ENCODE results near the gene RNF145. TPM values are rescaled to one million over a fixed set of nuclear protein-coding genes. Genes with fewer than 3 reads are reported as not detected.
"Not testable (repeated sequence)": the region's sequence is repeated elsewhere in the genome, so short reads cannot be mapped to it uniquely, and the experiment has no call there.

Gene RNF145
- total and polyA plus RNA-seq, 4 donors, result 70.0 to 240 (median 177) TPM

- ATAC-seq (ENCODE audit: insufficient read depth, low FRiP score) (no peak), DNase-seq (no peak)
- Histone ChIP-seq H3K4me1 (ENCODE audit: control insufficient read depth in 5 of 5, insufficient read depth in 5 of 5, low read length in 5 of 5) (no peaks in the 10 kb centered on the region), H3K4me3 (no peak overlapping the region), H3K27ac (ENCODE audit: low read depth in 1 of 2, low read length in 1 of 2) (no peak overlapping the region), H3K27me3 (ENCODE audit: control insufficient read depth in 3 of 3, insufficient read depth in 3 of 3, low read length in 2 of 3) (no peaks in the 10 kb centered on the region), H3K36me3 (ENCODE audit: control insufficient read depth in 4 of 4, insufficient read depth in 4 of 4, low read length in 4 of 4) (no peaks in the 10 kb centered on the region), H3K9ac (ENCODE audit: insufficient read depth in 1 of 2, low read length in 2 of 2) (no peak overlapping the region), H3K9me3 (ENCODE audit: control insufficient read depth in 4 of 4, insufficient read depth in 3 of 4, low read length in 3 of 4) (no peaks in the 10 kb centered on the region)
- TF ChIP-seq CTCF (IDR thresholded peaks at IDR 0.05; ENCODE audit: control extremely low read depth, extremely low read depth), result no peak
- 56 to 70% methylated on average over 3 of the region's 3 CpGs for WGBS, 2 donors
Observed at GRCh38 chr5:159230657-159231056, 21.3 kb upstream of the RNF145 start.

- H3K36me3 ChIP-seq (ENCODE audit: control insufficient read depth in 4 of 4, insufficient read depth in 4 of 4, low read length in 4 of 4); H3K4me3 ChIP-seq; ATAC-seq (ENCODE audit: insufficient read depth, low FRiP score); H3K27me3 ChIP-seq (ENCODE audit: control insufficient read depth in 3 of 3, insufficient read depth in 3 of 3, low read length in 2 of 3); H3K9me3 ChIP-seq (ENCODE audit: control insufficient read depth in 4 of 4, insufficient read depth in 3 of 4, low read length in 3 of 4); H3K9ac ChIP-seq (ENCODE audit: insufficient read depth in 1 of 2, low read length in 2 of 2); H3K4me1 ChIP-seq (ENCODE audit: control insufficient read depth in 5 of 5, insufficient read depth in 5 of 5, low read length in 5 of 5); DNase-seq: not testable (repeated sequence)
- WGBS, 2 donors, result 82 to 91% methylated on average over 5 of the region's 5 CpGs
- H3K27ac ChIP-seq (ENCODE audit: low read depth in 1 of 2, low read length in 1 of 2), result peak overlapping the region in 1 of 2 donors; percentile 6
Observed at GRCh38 chr5:159228097-159228496, 18.7 kb upstream of the RNF145 start.

- TF ChIP-seq CTCF (IDR thresholded peaks at IDR 0.05; ENCODE audit: control extremely low read depth, extremely low read depth), result no peak
- Histone ChIP-seq H3K4me3 (no peak overlapping the region), H3K9ac (ENCODE audit: insufficient read depth in 1 of 2, low read length in 2 of 2) (no peak overlapping the region), H3K36me3 (ENCODE audit: control insufficient read depth in 4 of 4, insufficient read depth in 4 of 4, low read length in 4 of 4) (no peaks in the 10 kb centered on the region), H3K27ac (ENCODE audit: low read depth in 1 of 2, low read length in 1 of 2) (no peak overlapping the region), H3K9me3 (ENCODE audit: control insufficient read depth in 4 of 4, insufficient read depth in 3 of 4, low read length in 3 of 4) (no peaks in the 10 kb centered on the region), H3K27me3 (ENCODE audit: control insufficient read depth in 3 of 3, insufficient read depth in 3 of 3, low read length in 2 of 3) (no peaks in the 10 kb centered on the region), H3K4me1 (ENCODE audit: control insufficient read depth in 5 of 5, insufficient read depth in 5 of 5, low read length in 5 of 5) (peaks cover 0 to 2% (median 0%) of the 10 kb centered on the region in 5 donors)
- DNase-seq (no peak), ATAC-seq (ENCODE audit: insufficient read depth, low FRiP score) (no peak)
- 46 to 56% methylated on average over 3 of the region's 3 CpGs for WGBS, 2 donors
Observed at GRCh38 chr5:159227452-159227851, 18.1 kb upstream of the RNF145 start.

GRCh38 chr5:159226451-159226850 lies 17.1 kb upstream of the RNF145 start:
- ATAC-seq (ENCODE audit: insufficient read depth, low FRiP score) (no peak), DNase-seq (no peak)
- Histone ChIP-seq H3K4me3 (no peak overlapping the region), H3K9me3 (ENCODE audit: control insufficient read depth in 4 of 4, insufficient read depth in 3 of 4, low read length in 3 of 4) (no peaks in the 10 kb centered on the region), H3K9ac (ENCODE audit: insufficient read depth in 1 of 2, low read length in 2 of 2) (no peak overlapping the region), H3K36me3 (ENCODE audit: control insufficient read depth in 4 of 4, insufficient read depth in 4 of 4, low read length in 4 of 4) (no peaks in the 10 kb centered on the region), H3K4me1 (ENCODE audit: control insufficient read depth in 5 of 5, insufficient read depth in 5 of 5, low read length in 5 of 5) (peaks cover 0 to 2% (median 0%) of the 10 kb centered on the region in 5 donors), H3K27ac (ENCODE audit: low read depth in 1 of 2, low read length in 1 of 2) (no peak overlapping the region), H3K27me3 (ENCODE audit: control insufficient read depth in 3 of 3, insufficient read depth in 3 of 3, low read length in 2 of 3) (no peaks in the 10 kb centered on the region)
- no peak for TF ChIP-seq CTCF (IDR thresholded peaks at IDR 0.05; ENCODE audit: control extremely low read depth, extremely low read depth)
